H9 (cell line): ENCODE measurements around the gene MYOZ3. TPM values are rescaled to one million over a fixed set of nuclear protein-coding genes. Genes with fewer than 3 reads are reported as not detected.

Experiments used
- DNase-seq: peaks from one replicate; pipeline ENCODE4 v3.0.0-alpha.2; 2017
- H2AFZ ChIP-seq: one replicate; pipeline ENCODE4 v1.6.1; 2013; ENCODE audit warnings: mild to moderate bottlenecking, low read length, control low read depth, moderate library complexity
- H2AK5ac ChIP-seq: 2 replicates; pipeline ENCODE4 v1.6.1; 2013; ENCODE audit warnings: low read length, control low read depth, mixed read lengths; ENCODE audit not compliant: insufficient read length
- H2BK120ac ChIP-seq: one replicate; pipeline ENCODE4 v1.6.1; 2013; ENCODE audit warnings: low read depth, mild to moderate bottlenecking, low read length, control low read depth, inconsistent platforms; ENCODE audit not compliant: poor library complexity, severe bottlenecking
- H2BK12ac ChIP-seq: 2 replicates; pipeline ENCODE4 v1.6.1; 2013; ENCODE audit warnings: low read length, control low read depth, mixed read lengths, low read depth; ENCODE audit not compliant: insufficient read length
- H2BK15ac ChIP-seq: 2 replicates; pipeline ENCODE4 v1.6.1; 2013; ENCODE audit warnings: low read depth, low read length, control low read depth
- H2BK20ac ChIP-seq: one replicate; pipeline ENCODE4 v1.6.1; 2013; ENCODE audit warnings: low read depth, mild to moderate bottlenecking, low read length, control low read depth, inconsistent platforms; ENCODE audit not compliant: poor library complexity, severe bottlenecking
- H2BK5ac ChIP-seq: 2 replicates; pipeline ENCODE4 v1.6.1; 2013; ENCODE audit warnings: low read length, control low read depth, mixed read lengths; ENCODE audit not compliant: insufficient read length
- H3K14ac ChIP-seq: 2 replicates; pipeline ENCODE4 v1.6.1; 2013; ENCODE audit warnings: low read length, control low read depth; ENCODE audit not compliant: insufficient read depth
- H3K18ac ChIP-seq: 2 replicates; pipeline ENCODE4 v1.6.1; 2013; ENCODE audit warnings: low read depth, mild to moderate bottlenecking, mixed read lengths, low read length, control low read depth; ENCODE audit not compliant: insufficient read length
- H3K23ac ChIP-seq: 2 replicates; pipeline ENCODE4 v1.6.1; 2013; ENCODE audit warnings: low read length, control low read depth, mixed read lengths, low read depth; ENCODE audit not compliant: insufficient read length
- H3K23me2 ChIP-seq: 2 replicates; pipeline ENCODE4 v1.6.1; 2013; ENCODE audit warnings: low read depth, mild to moderate bottlenecking, mixed read lengths, low read length, control low read depth; ENCODE audit not compliant: insufficient read length, poor library complexity, severe bottlenecking
- H3K27ac ChIP-seq: 2 replicates; pipeline ENCODE4 v1.5.1; 2013; ENCODE audit warnings: low read length, control low read depth, mixed read lengths, low read depth; ENCODE audit not compliant: insufficient read length
- H3K27me3 ChIP-seq: 2 replicates; pipeline ENCODE4 v1.6.1; 2013; ENCODE audit warnings: low read length, control low read depth, inconsistent platforms; ENCODE audit not compliant: insufficient read depth
- H3K4ac ChIP-seq: 2 replicates; pipeline ENCODE4 v1.6.1; 2013; ENCODE audit warnings: low read depth, mild to moderate bottlenecking, control low read depth, inconsistent platforms, low read length, moderate library complexity
- H3K4me1 ChIP-seq: 2 replicates; pipeline ENCODE4 v1.6.1; 2013; ENCODE audit warnings: low read length, control low read depth, inconsistent platforms; ENCODE audit not compliant: insufficient read depth
- H3K4me2 ChIP-seq: 2 replicates; pipeline ENCODE4 v1.6.1; 2013; ENCODE audit warnings: low read length, control low read depth, mixed read lengths; ENCODE audit not compliant: insufficient read length, insufficient read depth
- H3K56ac ChIP-seq: 2 replicates; pipeline ENCODE4 v1.6.1; 2013; ENCODE audit warnings: low read depth, mild to moderate bottlenecking, mixed read lengths, low read length, control low read depth; ENCODE audit not compliant: insufficient read length
- H3K79me1 ChIP-seq: 2 replicates; pipeline ENCODE4 v1.6.1; 2013; ENCODE audit warnings: low read depth, mild to moderate bottlenecking, moderate library complexity, low read length, control low read depth, inconsistent platforms; ENCODE audit not compliant: insufficient read depth, poor library complexity, severe bottlenecking
- H3K79me2 ChIP-seq: 2 replicates; pipeline ENCODE4 v1.6.1; 2013; ENCODE audit warnings: low read length, control low read depth, inconsistent platforms; ENCODE audit not compliant: insufficient read depth
- H3K9ac ChIP-seq: 2 replicates; pipeline ENCODE4 v1.6.1; 2013; ENCODE audit warnings: low read length, control low read depth, mixed read lengths; ENCODE audit not compliant: insufficient read length; ENCODE audit errors: extremely low read depth
- H3K9me3 ChIP-seq: one replicate; pipeline ENCODE4 v1.6.1; 2013; ENCODE audit warnings: low read depth, low read length, inconsistent platforms; ENCODE audit not compliant: control insufficient read depth
- H3T11ph ChIP-seq: one replicate; pipeline ENCODE4 v1.6.1; 2013; ENCODE audit warnings: mild to moderate bottlenecking, low read length, control low read depth, inconsistent platforms
- H4K20me1 ChIP-seq: one replicate; pipeline ENCODE4 v1.6.1; 2013; ENCODE audit not compliant: control insufficient read depth, insufficient read length, insufficient read depth
- H4K5ac ChIP-seq: 2 replicates; pipeline ENCODE4 v1.6.1; 2013; ENCODE audit warnings: low read depth, mild to moderate bottlenecking, mixed read lengths, low read length, control low read depth; ENCODE audit not compliant: insufficient read length
- H4K8ac ChIP-seq: replicated peaks from 2 replicates; pipeline ENCODE4 v1.6.1; 2013; ENCODE audit warnings: low read length, control low read depth, mixed read lengths, low read depth; ENCODE audit not compliant: insufficient read length
- H4K91ac ChIP-seq: 2 replicates; pipeline ENCODE4 v1.6.1; 2013; ENCODE audit warnings: low read depth, mild to moderate bottlenecking, moderate library complexity, mixed read lengths, low read length, control low read depth; ENCODE audit not compliant: insufficient read length
- H3K27ac Mint-ChIP-seq, 3 experiments: 2 replicates in 2 of 3; 3 replicates in 1 of 3; pipeline ENCODE4 v1.8.0; 2020 to 2021; ENCODE audit warnings: mixed read lengths in 3 of 3, mild to moderate bottlenecking in 1 of 3, moderate library complexity in 1 of 3
- H3K27me3 Mint-ChIP-seq: 2 replicates; pipeline ENCODE4 v1.8.0; 2021; ENCODE audit warnings: low read depth, mild to moderate bottlenecking, moderate library complexity, mixed read lengths
- H3K36me3 Mint-ChIP-seq, 3 experiments: 2 replicates in 2 of 3; 3 replicates in 1 of 3; pipeline ENCODE4 v1.8.0; 2020 to 2021; ENCODE audit warnings: low read depth in 3 of 3, mixed read lengths in 3 of 3; ENCODE audit not compliant: insufficient read depth in 1 of 3
- H3K4me1 Mint-ChIP-seq, 2 experiments: 2 replicates each; pipeline ENCODE4 v1.8.0; 2020; ENCODE audit warnings: mixed read lengths in 2 of 2
- H3K4me3 Mint-ChIP-seq, 2 experiments: 2 replicates in 1 of 2; 3 replicates in 1 of 2; pipeline ENCODE4 v1.8.0; 2020 to 2021; ENCODE audit warnings: mild to moderate bottlenecking in 2 of 2, mixed read lengths in 2 of 2, moderate library complexity in 1 of 2
- H3K9me3 Mint-ChIP-seq, 2 experiments: 2 replicates in 1 of 2; 3 replicates in 1 of 2; pipeline ENCODE4 v1.8.0; 2020; ENCODE audit warnings: mild to moderate bottlenecking in 2 of 2, mixed read lengths in 2 of 2, moderate library complexity in 1 of 2
- WGBS: extraction: QIAGEN DNeasy Blood & Tissue Kit; methylation state at CpG from one replicate; pipeline ENCODE4 v1.1.7; 2013; ENCODE audit warnings: missing lambda C conversion rate, low lambda C conversion rate, mixed read lengths; ENCODE audit not compliant: insufficient read length; ENCODE audit errors: extremely low coverage; 5-methylcytosine and 5-hydroxymethylcytosine counted together
- total RNA-seq: library from RNA; stranded (reverse); gene quantifications from 2 replicates; pipeline ENCODE4 v1.2.1, GENCODE V29; 2021
- TF ChIP-seq, protein P1 (sequence below): fragments of 200-600 bp; sonication (generic); conservative IDR thresholded peaks from 3 replicates; pipeline ENCODE4 v1.8.0; 2021; ENCODE audit warnings: antibody characterized with exemption, mild to moderate bottlenecking

The MYOZ3 gene
- total RNA-seq, 1 experiment from 2014 or later, result 18.1 TPM

DNA sequence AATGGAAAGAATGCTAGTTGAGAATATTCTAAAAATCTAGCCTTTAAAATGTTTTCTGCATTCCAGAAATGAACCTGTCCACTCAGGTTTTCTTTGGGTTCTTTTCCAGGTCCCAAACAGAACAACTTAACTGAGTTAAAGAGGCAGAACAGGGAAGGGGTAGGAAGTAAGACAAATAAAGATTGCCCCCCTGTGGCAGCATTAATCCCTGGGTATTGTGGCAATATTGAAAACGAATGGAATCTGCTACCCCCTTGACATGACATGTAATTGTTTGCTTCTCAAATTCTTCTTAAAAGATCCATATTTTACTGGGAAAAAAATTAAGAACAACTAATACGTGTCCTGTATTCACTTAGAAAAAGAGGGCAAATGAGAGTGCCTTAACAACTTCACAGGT lies 49.1 kb downstream of the MYOZ3 start:
- peaks cover 2 to 40% (median 26%) of the 10 kb centered on the region in 3 experiments; a peak in 6 of 7 replicates for H3K36me3 Mint-ChIP-seq
- no CpG with 5 or more reads among the region's 2 CpGs for WGBS
- Histone ChIP-seq H3K18ac (no peak overlapping the region), H2BK15ac (no peak overlapping the region), H2BK12ac (no peak overlapping the region), H3K79me2 (no peaks in the 10 kb centered on the region), H3K4me2 (no peak overlapping the region), H3K14ac (no peak overlapping the region), H4K20me1 (no peaks in the 10 kb centered on the region), H3K27ac (no peak overlapping the region), H3K4me1 (no peaks in the 10 kb centered on the region), H3K9me3 (no peaks in the 10 kb centered on the region), H4K8ac (no peak overlapping the region), H3K23me2 (no peaks in the 10 kb centered on the region), H2AFZ (no peak overlapping the region), H2AK5ac (no peak overlapping the region), H3K4ac (no peak overlapping the region), H3K79me1 (no peaks in the 10 kb centered on the region), H2BK20ac (no peak overlapping the region), H3K23ac (no peak overlapping the region), H4K5ac (no peak overlapping the region), H2BK5ac (no peak overlapping the region), H4K91ac (no peak overlapping the region), H3K27me3 (no peaks in the 10 kb centered on the region), H3K9ac (no peak overlapping the region), H3K56ac (no peak overlapping the region), H2BK120ac (no peak overlapping the region), H3T11ph (no peak overlapping the region)
- TF ChIP-seq, protein P1, sequence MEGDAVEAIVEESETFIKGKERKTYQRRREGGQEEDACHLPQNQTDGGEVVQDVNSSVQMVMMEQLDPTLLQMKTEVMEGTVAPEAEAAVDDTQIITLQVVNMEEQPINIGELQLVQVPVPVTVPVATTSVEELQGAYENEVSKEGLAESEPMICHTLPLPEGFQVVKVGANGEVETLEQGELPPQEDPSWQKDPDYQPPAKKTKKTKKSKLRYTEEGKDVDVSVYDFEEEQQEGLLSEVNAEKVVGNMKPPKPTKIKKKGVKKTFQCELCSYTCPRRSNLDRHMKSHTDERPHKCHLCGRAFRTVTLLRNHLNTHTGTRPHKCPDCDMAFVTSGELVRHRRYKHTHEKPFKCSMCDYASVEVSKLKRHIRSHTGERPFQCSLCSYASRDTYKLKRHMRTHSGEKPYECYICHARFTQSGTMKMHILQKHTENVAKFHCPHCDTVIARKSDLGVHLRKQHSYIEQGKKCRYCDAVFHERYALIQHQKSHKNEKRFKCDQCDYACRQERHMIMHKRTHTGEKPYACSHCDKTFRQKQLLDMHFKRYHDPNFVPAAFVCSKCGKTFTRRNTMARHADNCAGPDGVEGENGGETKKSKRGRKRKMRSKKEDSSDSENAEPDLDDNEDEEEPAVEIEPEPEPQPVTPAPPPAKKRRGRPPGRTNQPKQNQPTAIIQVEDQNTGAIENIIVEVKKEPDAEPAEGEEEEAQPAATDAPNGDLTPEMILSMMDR, result peak; percentile 52
- no peak for DNase-seq
- peaks cover 8 to 14% of the 10 kb centered on the region in 2 experiments for H3K4me1 Mint-ChIP-seq
- no peaks in the 10 kb centered on the region for H3K9me3 Mint-ChIP-seq
- H3K27me3 Mint-ChIP-seq, result no peaks in the 10 kb centered on the region
- H3K4me3 Mint-ChIP-seq, result no peak overlapping the region
- H3K27ac Mint-ChIP-seq, result no peak overlapping the region
